T-helper 1 cell treated with Interleukin-12 subunit alpha and Interleukin-12 subunit beta and Interleukin-4 antibody, amounts not matched to agents 30 ng/mL and 1 ng/mL, for 36 hours (primary cell): ENCODE results near the gene ACOT8. TPM values are rescaled to one million over a fixed set of nuclear protein-coding genes. Genes with fewer than 3 reads are reported as not detected.
"Not testable (repeated sequence)": the region's sequence is repeated elsewhere in the genome, so short reads cannot be mapped to it uniquely, and the experiment has no call there.

Experiments
- intact Hi-C: fragments of 100-400 bp; cut with micrococcal nuclease; formaldehyde crosslinking; loops from one replicate; pipeline ENCODE4 v1.15.1; 2024
- total RNA-seq: library from RNA; stranded (reverse); gene quantifications from 2 replicates; pipeline ENCODE4 v1.2.3, GENCODE V29; 2022

The ACOT8 gene
- total RNA-seq, 1 donor from 2014 or later, result 33.9 TPM

- intact Hi-C loops, result not testable (repeated sequence)
These were observed 27.5 kb downstream of the ACOT8 start for GRCh38 chr20:45829673-45830106.

DNA sequence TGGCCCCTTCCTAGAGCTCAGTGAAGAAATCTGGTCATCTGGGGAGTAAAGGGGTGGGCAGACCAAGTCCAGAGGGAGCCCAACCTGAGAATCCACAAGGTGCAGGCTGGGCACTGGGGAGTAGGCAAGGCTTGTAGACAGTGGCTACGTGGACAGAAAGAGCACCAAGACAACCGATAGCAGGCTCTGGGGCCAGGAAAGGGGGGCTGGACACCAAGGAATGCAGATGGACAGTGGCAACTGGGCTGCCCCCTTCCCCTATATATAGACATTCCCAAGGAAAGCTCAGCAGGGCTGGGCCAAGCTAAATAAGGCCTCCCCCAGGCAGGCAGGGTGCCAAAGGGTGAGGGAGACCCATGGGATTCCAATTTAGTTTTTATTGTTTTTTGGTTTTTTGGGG lies 28.6 kb downstream of the ACOT8 start:
- intact Hi-C loops, result no loop called here

DNA sequence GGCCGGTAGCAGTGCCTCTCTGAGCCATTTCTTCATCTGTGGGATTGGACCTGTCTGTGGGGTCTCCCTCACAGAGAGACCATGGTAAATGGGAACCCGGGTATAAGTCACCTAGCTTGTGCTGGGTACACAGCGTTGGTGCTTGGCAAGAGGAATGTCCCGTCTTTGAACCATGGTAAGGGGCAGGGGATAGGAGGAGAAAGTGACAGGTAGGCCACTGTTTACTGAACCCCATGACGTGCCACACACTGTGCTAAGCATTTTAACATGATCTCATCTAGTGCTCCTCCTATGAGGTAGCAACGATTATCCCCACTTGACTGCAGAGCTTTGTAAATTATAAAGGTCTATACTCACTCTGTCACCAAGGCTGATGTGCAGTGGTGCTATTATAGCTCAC lies 29.5 kb downstream of the ACOT8 start:
- intact Hi-C loops, result no loop called here

- intact Hi-C loops, result no loop called here
These were observed 30.1 kb downstream of the ACOT8 start, which contains the start of gene TNNC2 for GRCh38 chr20:45827030-45827652. TSS of gene TNNC2 (minus strand) at chr20:45827312. CDS start at chr20:45827248, 64 bp downstream.

DNA sequence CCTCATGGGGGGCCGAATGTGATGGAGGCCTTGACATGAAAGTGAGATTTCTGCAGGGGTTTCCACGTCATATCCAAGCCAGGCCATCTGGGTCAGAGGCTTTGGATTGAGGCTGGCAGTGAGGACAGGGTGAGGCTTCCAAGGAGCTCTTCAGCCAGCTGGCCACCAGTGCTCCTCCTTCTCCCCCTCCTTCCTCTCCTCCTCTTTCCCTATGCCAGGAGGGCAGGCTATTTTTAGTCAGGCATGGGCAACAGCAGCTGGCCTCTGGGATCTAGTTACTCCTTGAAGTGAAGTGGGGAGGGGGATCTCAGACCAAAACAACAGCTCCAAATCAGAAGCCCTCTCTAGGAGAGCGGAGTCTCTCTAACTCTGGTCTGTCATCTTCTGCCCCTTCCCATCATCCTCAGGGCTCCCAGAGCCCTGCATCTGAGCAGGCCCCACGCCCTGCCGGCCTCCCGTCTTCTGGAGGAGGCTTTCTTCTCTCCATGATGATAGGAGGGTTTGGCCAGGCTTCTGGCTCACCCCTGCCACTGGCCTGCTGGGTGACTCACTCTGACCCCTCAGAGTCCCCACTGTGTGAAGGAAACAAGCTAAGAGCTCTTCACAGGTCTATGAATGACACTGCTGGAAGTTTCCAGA lies 30.7 kb downstream of the ACOT8 start:
- intact Hi-C loops, result no loop called here

- intact Hi-C loops, result loop anchor here (1.0 to 2.0 kb wide), 2 partner anchors 67 to 139 kb away; partner anchors contain the start of genes CTSA and NEURL2
These were observed 33.0 kb downstream of the ACOT8 start for GRCh38 chr20:45823949-45824835.

DNA sequence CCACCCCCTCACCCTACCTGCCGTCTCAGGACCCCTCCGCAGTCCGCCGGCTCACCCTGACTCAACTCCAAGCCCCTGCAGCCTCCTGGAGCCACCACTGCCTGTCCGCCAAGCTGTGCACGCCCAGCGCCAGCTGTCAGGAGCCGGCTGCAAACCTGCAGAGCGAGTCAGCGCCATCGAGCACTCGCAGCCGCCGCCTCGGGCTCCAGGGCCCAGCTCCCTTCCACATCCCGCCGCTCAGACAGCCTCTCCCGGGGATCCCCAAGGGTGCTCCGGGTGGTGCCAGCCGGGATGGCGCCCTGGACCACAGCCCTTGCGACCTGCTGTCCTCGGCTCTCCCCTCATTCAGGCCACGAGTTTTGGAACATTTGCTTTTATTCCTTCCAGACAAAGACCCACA lies 34.3 kb downstream of the ACOT8 start:
- intact Hi-C loops, result no loop called here

DNA sequence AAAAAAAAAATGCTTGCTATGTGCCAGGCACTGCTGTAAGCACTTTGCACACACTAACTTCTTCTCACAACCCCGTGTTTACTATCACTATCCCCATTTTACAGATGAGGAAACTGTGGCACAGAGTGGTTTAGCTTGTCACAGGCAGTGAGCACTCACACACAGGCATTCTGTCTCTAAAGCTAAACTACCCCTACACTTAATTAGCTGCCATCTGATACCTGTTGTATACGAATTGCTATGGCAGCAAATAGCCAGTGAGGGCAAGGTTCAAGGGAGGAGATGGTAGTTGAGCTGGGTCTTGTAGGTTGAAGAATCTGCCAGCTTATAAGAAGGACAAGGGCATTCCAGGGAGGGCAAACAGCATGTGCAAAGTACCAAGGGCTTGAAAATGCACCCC lies 35.2 kb downstream of the ACOT8 start:
- intact Hi-C loops, result no loop called here

- intact Hi-C loops, result no loop called here
These were observed 37.7 kb downstream of the ACOT8 start for GRCh38 chr20:45819466-45819865.

DNA sequence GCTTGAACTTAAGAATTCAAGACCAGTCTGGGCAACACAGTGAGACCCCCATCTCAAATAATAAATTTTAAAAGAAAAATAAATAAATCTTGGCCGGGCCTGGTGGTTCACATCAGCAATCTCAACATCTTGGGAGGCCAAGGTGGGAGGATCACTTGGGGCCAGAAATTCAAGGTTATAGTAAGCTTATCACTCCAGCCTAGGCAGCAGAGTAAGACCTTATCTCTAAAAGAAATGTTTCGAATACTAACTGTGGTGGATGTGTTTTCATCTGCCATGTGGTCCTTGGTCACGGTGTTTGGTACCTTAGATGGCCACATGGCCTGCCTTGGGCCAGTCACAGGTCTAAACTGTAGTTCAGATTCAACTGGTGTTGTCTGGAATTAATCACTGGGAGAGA lies 39.0 kb downstream of the ACOT8 start:
- intact Hi-C loops, result no loop called here

DNA sequence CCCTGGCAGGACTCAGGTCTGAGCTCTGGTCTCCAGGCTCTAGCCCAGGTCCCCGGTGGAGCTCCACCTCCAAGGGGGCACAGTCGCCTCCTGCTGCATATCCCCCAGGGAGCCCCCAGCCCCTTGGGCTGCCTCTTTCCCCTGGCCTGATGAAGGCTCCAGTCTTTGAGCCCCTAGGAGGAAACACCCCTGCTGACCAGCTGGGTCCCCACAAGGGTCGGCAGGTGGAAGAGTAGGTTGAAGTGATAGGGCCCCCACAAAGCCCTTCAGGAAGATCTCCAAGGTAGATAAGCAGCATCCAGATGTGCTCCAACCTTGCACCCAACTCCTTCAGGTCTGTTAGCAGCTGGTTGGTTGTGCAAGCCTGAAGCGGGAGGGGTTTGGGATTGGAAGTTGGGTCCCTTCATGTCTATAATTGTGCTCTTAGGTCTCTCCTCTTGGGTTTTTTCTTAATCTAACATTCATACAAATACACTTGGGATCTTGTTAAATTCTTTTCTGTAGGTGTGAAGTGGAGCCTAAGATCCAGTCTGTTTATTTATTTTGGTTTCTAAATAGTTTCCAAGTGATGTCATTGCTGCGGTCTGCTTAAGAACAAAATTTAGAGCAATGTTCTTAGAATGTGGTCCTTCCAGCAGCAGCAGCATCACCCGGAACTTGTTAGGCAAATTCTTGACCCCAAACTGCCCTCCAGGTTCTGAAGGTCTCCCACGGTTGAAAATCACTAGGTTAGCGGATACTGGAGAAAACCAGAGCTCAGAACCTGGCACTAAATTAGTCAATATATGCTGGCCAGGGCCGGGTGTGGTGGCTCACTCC lies 39.6 kb downstream of the ACOT8 start:
- intact Hi-C loops, result no loop called here

GRCh38 chr20:45816951-45817350 lies 40.2 kb downstream of the ACOT8 start:
- intact Hi-C loops, result no loop called here

GRCh38 chr20:45814314-45814713 lies 42.9 kb downstream of the ACOT8 start:
- intact Hi-C loops, result no loop called here

DNA sequence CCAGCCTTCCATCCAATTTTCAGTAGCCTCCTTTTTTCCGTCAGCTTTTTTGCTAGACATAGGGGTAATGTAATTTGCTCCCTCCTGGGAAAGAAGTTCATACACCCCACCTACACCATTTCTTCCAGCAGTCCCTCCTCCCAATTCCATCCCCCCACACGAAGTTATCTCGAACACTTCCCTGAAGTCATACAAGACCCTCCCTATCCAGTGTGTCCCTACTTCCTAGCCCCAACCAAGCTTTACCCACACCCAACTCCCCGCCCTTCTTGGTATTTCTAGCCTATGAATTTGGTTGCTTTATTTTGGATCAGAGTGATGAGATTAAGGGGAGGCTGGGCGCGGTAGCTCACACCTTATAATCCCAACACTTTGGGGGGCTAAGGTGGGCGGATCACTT lies 43.7 kb downstream of the ACOT8 start:
- intact Hi-C loops, result loop anchor here (2.0 kb wide), 1 partner anchor 199 kb away; no protein-coding TSS in a partner anchor

- intact Hi-C loops, result loop anchor here (2.0 kb wide), 1 partner anchor 200 kb away; no protein-coding TSS in a partner anchor
These were observed 44.2 kb downstream of the ACOT8 start for GRCh38 chr20:45813006-45813340.

DNA sequence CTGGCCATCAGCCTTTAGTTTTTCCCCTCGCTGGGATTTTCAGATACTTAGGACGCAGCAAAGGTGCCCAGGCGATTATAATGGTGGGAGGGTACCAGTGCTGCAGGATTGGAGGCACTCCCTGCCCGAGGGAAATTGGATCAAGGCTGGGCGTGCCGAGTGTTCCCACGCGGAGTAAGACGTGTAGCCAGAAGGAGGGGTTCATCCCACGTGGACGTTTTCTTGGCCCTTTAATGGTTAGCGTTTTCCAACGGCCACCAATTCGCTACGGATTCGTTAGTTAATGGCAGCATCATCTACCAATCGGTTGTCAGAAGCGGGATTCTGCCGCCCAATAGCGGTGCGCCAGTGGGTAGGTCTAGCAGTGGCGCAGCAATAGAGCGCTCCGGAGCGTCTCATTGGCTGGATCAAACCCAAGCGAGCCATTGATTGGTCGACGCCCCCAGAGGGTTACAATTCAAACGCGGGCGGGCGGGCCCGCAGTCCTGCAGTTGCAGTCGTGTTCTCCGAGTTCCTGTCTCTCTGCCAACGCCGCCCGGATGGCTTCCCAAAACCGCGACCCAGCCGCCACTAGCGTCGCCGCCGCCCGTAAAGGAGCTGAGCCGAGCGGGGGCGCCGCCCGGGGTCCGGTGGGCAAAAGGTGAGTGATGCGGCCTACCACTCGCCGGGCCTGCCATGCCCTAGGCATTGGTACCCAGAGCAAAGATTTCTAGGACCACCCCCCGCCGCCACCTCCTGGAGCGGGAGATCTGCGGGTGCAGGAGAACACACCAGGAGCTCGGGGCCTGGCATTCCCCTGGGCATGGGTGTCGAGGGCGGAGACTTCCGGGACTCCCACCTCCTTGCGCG lies 44.8 kb downstream of the ACOT8 start, which contains the start of gene UBE2C:
UBE2C (plus strand) TSS at position 488 of the 849 bp plus-strand sequence; CDS start at position 540, 52 bp downstream.
- intact Hi-C loops, result loop anchor here (1.0 to 2.0 kb wide), 10 partner anchors 13 to 927 kb away; partner anchors contain the start of genes ACOT8, CTSA, DNTTIP1 and ELMO2

DNA sequence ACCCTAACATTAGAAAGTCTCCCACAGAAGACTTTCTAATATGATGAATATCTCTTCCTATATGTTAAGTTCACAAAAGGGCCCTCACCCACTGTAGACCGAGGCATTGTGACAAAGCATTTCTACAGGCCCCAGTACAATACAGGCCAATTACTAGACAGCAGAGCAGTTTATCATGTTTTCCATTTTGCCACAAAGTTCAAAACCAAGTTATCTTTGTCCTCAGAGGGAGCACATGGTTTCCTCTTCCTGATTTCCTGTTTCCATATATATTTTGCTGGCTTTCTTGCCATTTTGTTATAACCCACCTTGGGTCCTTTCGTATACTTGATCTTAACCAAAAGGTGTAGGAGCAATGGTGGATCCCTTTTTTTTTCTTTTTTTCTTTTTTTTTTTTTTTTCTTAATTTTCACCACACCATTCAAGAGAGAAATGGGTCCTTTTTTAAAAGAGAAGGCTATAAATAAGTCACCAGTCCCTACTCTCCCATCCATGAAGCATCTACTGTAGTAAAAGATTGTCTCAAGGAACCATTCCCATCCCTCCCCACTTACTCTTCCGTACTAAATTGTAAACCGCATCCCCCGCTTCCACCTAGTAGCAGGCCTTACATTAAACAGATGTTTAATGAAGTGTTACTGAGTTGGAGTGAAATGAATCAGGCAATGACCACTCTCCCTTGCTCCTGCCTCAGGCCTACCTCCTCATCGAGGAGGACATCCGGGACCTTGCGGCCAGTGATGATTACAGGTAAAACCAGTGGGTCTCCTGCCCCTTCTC lies 46.8 kb downstream of the ACOT8 start:
- intact Hi-C loops, result no loop called here

- intact Hi-C loops, result no loop called here
These were observed 55.3 kb downstream of the ACOT8 start for GRCh38 chr20:45801851-45802250.
